Measurements from ENCODE around the gene SGIP1.

Gene SGIP1

GRCh38 chr1:66704177-66704875 lies 170.4 kb downstream of the SGIP1 start:
- no peak overlapping the region for H3K27ac ChIP-seq (ENCODE audit: low read depth, low read length)
- no peaks in the 10 kb centered on the region for H3K9me2 ChIP-seq (replicated peaks; ENCODE audit: control insufficient read depth, low read length)
- TF ChIP-seq EZH2phosphoT487 (IDR thresholded peaks at IDR 0.05; ENCODE audit: borderline replicate concordance, low read length) (no peak), CTCF (IDR thresholded peaks at IDR 0.05; ENCODE audit: low read depth, low read length, poor library complexity, severe bottlenecking) (no peak)

GRCh38 chr1:66705110-66705509 lies 171.2 kb downstream of the SGIP1 start:
- Histone ChIP-seq H3K36me3 (ENCODE audit: control insufficient read depth, low read length) (no peaks in the 10 kb centered on the region), H3K27me3 (ENCODE audit: control insufficient read depth, low read length) (peaks cover 3% of the 10 kb centered on the region; the same call in 1 of the 2 replicates), H3K27ac (ENCODE audit: low read depth, low read length) (no peak overlapping the region)

More at GRCh38 chr1:66704177-66704875, 170.4 kb downstream of the SGIP1 start:
- no peaks in the 10 kb centered on the region for H3K4me1 ChIP-seq (ENCODE audit: control insufficient read depth, low read length)
- no peaks in the 10 kb centered on the region for H4K20me1 ChIP-seq (ENCODE audit: control insufficient read depth, insufficient read depth, low read depth, low read length)
- H3K79me2 ChIP-seq (ENCODE audit: control insufficient read depth, low read length): no peaks in the 10 kb centered on the region
- H3K27me3 ChIP-seq (ENCODE audit: control insufficient read depth, low read length): peaks cover 3% of the 10 kb centered on the region; the same call in 1 of the 2 replicates
- no peaks in the 10 kb centered on the region for H3K9me3 ChIP-seq (ENCODE audit: control insufficient read depth, insufficient read depth, low read length)
- no peak overlapping the region for H3K4me3 ChIP-seq (ENCODE audit: low read length)
- H3K36me3 ChIP-seq (ENCODE audit: control insufficient read depth, low read length): no peaks in the 10 kb centered on the region
- H3F3A ChIP-seq (ENCODE audit: control insufficient read depth, insufficient read depth): no peaks in the 10 kb centered on the region
- H3K4me2 ChIP-seq (ENCODE audit: low read length): no peak overlapping the region

GRCh38 chr1:66711420-66711819 lies 177.5 kb downstream of the SGIP1 start:
- Histone ChIP-seq H3K9me3 (ENCODE audit: control insufficient read depth, insufficient read depth, low read length) (no peaks in the 10 kb centered on the region), H3K4me1 (ENCODE audit: control insufficient read depth, low read length) (no peaks in the 10 kb centered on the region), H4K20me1 (ENCODE audit: control insufficient read depth, insufficient read depth, low read depth, low read length) (no peaks in the 10 kb centered on the region), H3K27ac (ENCODE audit: low read depth, low read length) (no peak overlapping the region), H3K9me2 (replicated peaks; ENCODE audit: control insufficient read depth, low read length) (no peaks in the 10 kb centered on the region), H3K36me3 (ENCODE audit: control insufficient read depth, low read length) (no peaks in the 10 kb centered on the region), H3K79me2 (ENCODE audit: control insufficient read depth, low read length) (no peaks in the 10 kb centered on the region), H3K27me3 (ENCODE audit: control insufficient read depth, low read length) (peaks cover 9% of the 10 kb centered on the region; the same call in 1 of the 2 replicates), H3F3A (ENCODE audit: control insufficient read depth, insufficient read depth) (no peaks in the 10 kb centered on the region), H3K4me2 (ENCODE audit: low read length) (no peak overlapping the region), H3K4me3 (ENCODE audit: low read length) (no peak overlapping the region)
- TF ChIP-seq CTCF (IDR thresholded peaks at IDR 0.05; ENCODE audit: low read depth, low read length, poor library complexity, severe bottlenecking) (no peak), EZH2phosphoT487 (IDR thresholded peaks at IDR 0.05; ENCODE audit: borderline replicate concordance, low read length) (no peak)

More at GRCh38 chr1:66705110-66705509, 171.2 kb downstream of the SGIP1 start:
- H3K9me3 ChIP-seq (ENCODE audit: control insufficient read depth, insufficient read depth, low read length): no peaks in the 10 kb centered on the region
- H3F3A ChIP-seq (ENCODE audit: control insufficient read depth, insufficient read depth): no peaks in the 10 kb centered on the region
- H4K20me1 ChIP-seq (ENCODE audit: control insufficient read depth, insufficient read depth, low read depth, low read length): no peaks in the 10 kb centered on the region
- no peaks in the 10 kb centered on the region for H3K9me2 ChIP-seq (replicated peaks; ENCODE audit: control insufficient read depth, low read length)
- H3K4me2 ChIP-seq (ENCODE audit: low read length): no peak overlapping the region
- TF ChIP-seq EZH2phosphoT487 (IDR thresholded peaks at IDR 0.05; ENCODE audit: borderline replicate concordance, low read length): no peak
- no peak for TF ChIP-seq CTCF (IDR thresholded peaks at IDR 0.05; ENCODE audit: low read depth, low read length, poor library complexity, severe bottlenecking)
- H3K79me2 ChIP-seq (ENCODE audit: control insufficient read depth, low read length): no peaks in the 10 kb centered on the region
- no peak overlapping the region for H3K4me3 ChIP-seq (ENCODE audit: low read length)
- H3K4me1 ChIP-seq (ENCODE audit: control insufficient read depth, low read length): no peaks in the 10 kb centered on the region

Measured in DOHH2 (cell line).